Neural cell (in vitro differentiated cells): ENCODE data around the gene ASF1B. TPM values are rescaled to one million over a fixed set of nuclear protein-coding genes. Genes with fewer than 3 reads are reported as not detected.

Experiments
- H2AFZ ChIP-seq: fragments of 200-600, 300-800 bp; sonication (generic), shearing (Covaris generic); 2 replicates; pipeline ENCODE4 v1.6.0; 2014; ENCODE audit warnings: low read depth, mild to moderate bottlenecking, antibody characterized with exemption, low read length, moderate library complexity
- H3F3A ChIP-seq: fragments of 200-600 bp; shearing (Covaris generic); 2 replicates; pipeline ENCODE4 v1.6.1; 2016; ENCODE audit warnings: mild to moderate bottlenecking, moderate library complexity, mixed read lengths, antibody characterized with exemption, low read length; ENCODE audit not compliant: insufficient read depth, poor library complexity, severe bottlenecking
- H3K27ac ChIP-seq: fragments of 200-600, 300-800 bp; sonication (generic), shearing (Covaris generic); 2 replicates; pipeline ENCODE4 v1.5.1; 2014; ENCODE audit warnings: mild to moderate bottlenecking, low read length, moderate library complexity
- H3K27me3 ChIP-seq: fragments of 300-800, 200-600 bp; sonication (generic), shearing (Covaris generic); 2 replicates; pipeline ENCODE4 v1.6.0; 2014; ENCODE audit warnings: mild to moderate bottlenecking, low read depth, low read length, moderate library complexity; ENCODE audit not compliant: insufficient read depth
- H3K36me3 ChIP-seq: fragments of 300-800, 200-600 bp; sonication (generic), shearing (Covaris generic); 2 replicates; pipeline ENCODE4 v1.5.1; 2014; ENCODE audit warnings: mild to moderate bottlenecking, antibody characterized with exemption, low read length, moderate library complexity; ENCODE audit not compliant: insufficient read depth
- H3K4me2 ChIP-seq: fragments of 300-800, 200-600 bp; sonication (generic), shearing (Covaris generic); 2 replicates; pipeline ENCODE4 v1.6.0; 2014; ENCODE audit warnings: mild to moderate bottlenecking, low read length
- H3K4me3 ChIP-seq: fragments of 300-800, 200-600 bp; sonication (generic), shearing (Covaris generic); 2 replicates; pipeline ENCODE4 v1.5.1; 2014; ENCODE audit warnings: mild to moderate bottlenecking, low read length, moderate library complexity
- H3K79me2 ChIP-seq: fragments of 200-600 bp; shearing (Covaris generic); replicated peaks from 2 replicates; pipeline ENCODE4 v1.6.0; 2014; ENCODE audit warnings: mild to moderate bottlenecking, low read length, moderate library complexity; ENCODE audit not compliant: insufficient read depth
- H3K9ac ChIP-seq: fragments of 300-800, 200-600 bp; sonication (generic), shearing (Covaris generic); 2 replicates; pipeline ENCODE4 v1.6.1; 2016; ENCODE audit warnings: mild to moderate bottlenecking, low read length, mixed read lengths
- H3K9me2 ChIP-seq: fragments of 200-600 bp; shearing (Covaris generic); 2 replicates; pipeline ENCODE4 v1.6.1; 2016; ENCODE audit warnings: mild to moderate bottlenecking, low read length, mixed read lengths; ENCODE audit not compliant: insufficient read depth
- H3K9me3 ChIP-seq: fragments of 200-600, 300-800 bp; sonication (generic), shearing (Covaris generic); 2 replicates; pipeline ENCODE4 v1.6.1; 2016; ENCODE audit warnings: mild to moderate bottlenecking, mixed run types, low read length, moderate library complexity, mixed read lengths
- H4K20me1 ChIP-seq: fragments of 200-600 bp; shearing (Covaris generic); 2 replicates; pipeline ENCODE4 v1.6.1; 2016; ENCODE audit warnings: mild to moderate bottlenecking, mixed run types; ENCODE audit not compliant: insufficient read depth
- EP300 ChIP-seq: fragments of 450-650 bp; conservative IDR thresholded peaks from 2 replicates; pipeline ENCODE4 v1.6.1; 2014; ENCODE audit warnings: antibody characterized with exemption, mild to moderate bottlenecking, moderate library complexity; ENCODE audit not compliant: poor library complexity, severe bottlenecking
- EZH2 ChIP-seq: fragments of 200-600, 300-800 bp; shearing (Covaris generic), sonication (generic); IDR thresholded peaks from 2 replicates; pipeline ENCODE4 v1.6.1; 2014; ENCODE audit warnings: antibody characterized with exemption, low read length, borderline replicate concordance, mild to moderate bottlenecking; ENCODE audit not compliant: insufficient read depth, poor library complexity, severe bottlenecking
- MXI1 ChIP-seq: fragments of 450-650 bp; conservative IDR thresholded peaks from 2 replicates; pipeline ENCODE4 v1.6.1; 2014; ENCODE audit warnings: antibody characterized with exemption, mild to moderate bottlenecking; ENCODE audit not compliant: poor library complexity, severe bottlenecking
- POLR2AphosphoS5 ChIP-seq: IDR thresholded peaks from 2 replicates; pipeline ENCODE4 v1.6.1; 2012
- RAD21 ChIP-seq: fragments of 450-650 bp; conservative IDR thresholded peaks from 2 replicates; pipeline ENCODE4 v1.6.1; 2014; ENCODE audit warnings: antibody characterized with exemption, mild to moderate bottlenecking, moderate library complexity
- SMC3 ChIP-seq: fragments of 450-650 bp; conservative IDR thresholded peaks from 2 replicates; pipeline ENCODE4 v1.6.1; 2014; ENCODE audit warnings: antibody characterized with exemption, mild to moderate bottlenecking, moderate library complexity; ENCODE audit not compliant: poor library complexity
- TAF1 ChIP-seq: IDR thresholded peaks from 2 replicates; pipeline ENCODE4 v1.6.1; 2012; ENCODE audit warnings: low read depth
- polyA plus RNA-seq: library from polyadenylated mRNA; depleted of rRNA; stranded (reverse); fragments of >200 nt; gene quantifications from 2 replicates; pipeline ENCODE4 v1.2.3, GENCODE V29; 2014
- TF ChIP-seq, protein P1 (sequence below): fragments of 450-650 bp; IDR thresholded peaks from 2 replicates; pipeline ENCODE4 v1.5.1; 2014; ENCODE audit warnings: antibody characterized with exemption, mild to moderate bottlenecking, moderate library complexity; ENCODE audit not compliant: poor library complexity, severe bottlenecking
- TF ChIP-seq, protein P2 (sequence below): IDR thresholded peaks from 2 replicates; pipeline ENCODE4 v1.6.1; 2012; ENCODE audit warnings: borderline replicate concordance

The ASF1B gene
- polyA plus RNA-seq, 1 donor from 2014 or later, result 0.32 TPM

DNA sequence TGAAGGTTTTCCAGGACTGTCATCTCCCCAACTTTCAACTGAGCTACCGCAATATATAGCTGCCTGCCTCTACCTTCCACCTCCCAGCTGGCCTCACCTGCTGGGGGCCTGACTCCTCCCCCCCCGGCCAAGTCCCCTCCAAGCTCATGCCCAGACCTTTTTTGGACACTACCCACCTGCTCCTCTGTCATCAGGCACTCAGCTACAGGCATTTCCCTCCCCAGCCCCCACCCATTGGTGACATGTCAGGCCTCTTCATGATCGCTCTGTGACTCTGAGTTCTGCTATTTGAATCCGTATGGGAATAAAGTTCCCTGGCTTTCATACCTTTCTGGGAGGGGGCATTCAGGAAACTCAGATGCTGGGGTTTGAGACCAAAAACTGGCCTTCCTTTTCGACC is 20.6 kb downstream of the ASF1B start:
- Histone ChIP-seq H3K4me3 (peak overlapping the region; percentile 81), H3K9me3 (no peaks in the 10 kb centered on the region), H3K36me3 (no peaks in the 10 kb centered on the region), H3F3A (no peaks in the 10 kb centered on the region), H2AFZ (no peak overlapping the region), H3K9ac (no peak overlapping the region), H3K27ac (no peak overlapping the region), H4K20me1 (no peaks in the 10 kb centered on the region), H3K4me2 (peak overlapping the region; percentile 91), H3K27me3 (no peaks in the 10 kb centered on the region), H3K79me2 (peaks cover 29% of the 10 kb centered on the region), H3K9me2 (no peaks in the 10 kb centered on the region)
- TF ChIP-seq TAF1 (no peak), EP300 (no peak), POLR2AphosphoS5 (no peak), MXI1 (no peak), SMC3 (no peak), EZH2 (no peak), RAD21 (no peak)
- TF ChIP-seq, protein P1, sequence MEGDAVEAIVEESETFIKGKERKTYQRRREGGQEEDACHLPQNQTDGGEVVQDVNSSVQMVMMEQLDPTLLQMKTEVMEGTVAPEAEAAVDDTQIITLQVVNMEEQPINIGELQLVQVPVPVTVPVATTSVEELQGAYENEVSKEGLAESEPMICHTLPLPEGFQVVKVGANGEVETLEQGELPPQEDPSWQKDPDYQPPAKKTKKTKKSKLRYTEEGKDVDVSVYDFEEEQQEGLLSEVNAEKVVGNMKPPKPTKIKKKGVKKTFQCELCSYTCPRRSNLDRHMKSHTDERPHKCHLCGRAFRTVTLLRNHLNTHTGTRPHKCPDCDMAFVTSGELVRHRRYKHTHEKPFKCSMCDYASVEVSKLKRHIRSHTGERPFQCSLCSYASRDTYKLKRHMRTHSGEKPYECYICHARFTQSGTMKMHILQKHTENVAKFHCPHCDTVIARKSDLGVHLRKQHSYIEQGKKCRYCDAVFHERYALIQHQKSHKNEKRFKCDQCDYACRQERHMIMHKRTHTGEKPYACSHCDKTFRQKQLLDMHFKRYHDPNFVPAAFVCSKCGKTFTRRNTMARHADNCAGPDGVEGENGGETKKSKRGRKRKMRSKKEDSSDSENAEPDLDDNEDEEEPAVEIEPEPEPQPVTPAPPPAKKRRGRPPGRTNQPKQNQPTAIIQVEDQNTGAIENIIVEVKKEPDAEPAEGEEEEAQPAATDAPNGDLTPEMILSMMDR, result no peak
- TF ChIP-seq, protein P2, sequence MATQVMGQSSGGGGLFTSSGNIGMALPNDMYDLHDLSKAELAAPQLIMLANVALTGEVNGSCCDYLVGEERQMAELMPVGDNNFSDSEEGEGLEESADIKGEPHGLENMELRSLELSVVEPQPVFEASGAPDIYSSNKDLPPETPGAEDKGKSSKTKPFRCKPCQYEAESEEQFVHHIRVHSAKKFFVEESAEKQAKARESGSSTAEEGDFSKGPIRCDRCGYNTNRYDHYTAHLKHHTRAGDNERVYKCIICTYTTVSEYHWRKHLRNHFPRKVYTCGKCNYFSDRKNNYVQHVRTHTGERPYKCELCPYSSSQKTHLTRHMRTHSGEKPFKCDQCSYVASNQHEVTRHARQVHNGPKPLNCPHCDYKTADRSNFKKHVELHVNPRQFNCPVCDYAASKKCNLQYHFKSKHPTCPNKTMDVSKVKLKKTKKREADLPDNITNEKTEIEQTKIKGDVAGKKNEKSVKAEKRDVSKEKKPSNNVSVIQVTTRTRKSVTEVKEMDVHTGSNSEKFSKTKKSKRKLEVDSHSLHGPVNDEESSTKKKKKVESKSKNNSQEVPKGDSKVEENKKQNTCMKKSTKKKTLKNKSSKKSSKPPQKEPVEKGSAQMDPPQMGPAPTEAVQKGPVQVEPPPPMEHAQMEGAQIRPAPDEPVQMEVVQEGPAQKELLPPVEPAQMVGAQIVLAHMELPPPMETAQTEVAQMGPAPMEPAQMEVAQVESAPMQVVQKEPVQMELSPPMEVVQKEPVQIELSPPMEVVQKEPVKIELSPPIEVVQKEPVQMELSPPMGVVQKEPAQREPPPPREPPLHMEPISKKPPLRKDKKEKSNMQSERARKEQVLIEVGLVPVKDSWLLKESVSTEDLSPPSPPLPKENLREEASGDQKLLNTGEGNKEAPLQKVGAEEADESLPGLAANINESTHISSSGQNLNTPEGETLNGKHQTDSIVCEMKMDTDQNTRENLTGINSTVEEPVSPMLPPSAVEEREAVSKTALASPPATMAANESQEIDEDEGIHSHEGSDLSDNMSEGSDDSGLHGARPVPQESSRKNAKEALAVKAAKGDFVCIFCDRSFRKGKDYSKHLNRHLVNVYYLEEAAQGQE, result no peak

DNA sequence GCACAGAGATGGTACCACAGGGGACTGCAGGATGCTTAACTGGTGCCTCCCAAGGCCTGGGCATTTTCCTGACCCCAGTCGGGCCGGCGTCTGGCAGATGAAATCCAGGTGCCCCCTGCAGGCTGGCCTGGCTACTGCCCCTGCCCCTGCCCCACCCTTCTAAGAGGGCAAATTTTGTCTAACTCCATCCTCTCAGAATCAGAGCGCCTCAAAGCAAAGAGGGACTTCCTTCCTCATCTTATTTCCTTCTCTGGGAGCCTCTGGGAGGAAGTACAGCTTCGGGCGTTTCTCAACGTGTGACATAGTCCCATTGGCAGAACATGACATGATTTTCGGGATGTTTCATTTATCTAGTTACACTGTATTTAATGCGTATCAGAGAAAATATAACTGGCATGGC is 21.5 kb downstream of the ASF1B start:
- H3K4me2 ChIP-seq, result no peak overlapping the region
- no peak overlapping the region for H2AFZ ChIP-seq
- no peak overlapping the region for H3K9ac ChIP-seq
- H3K4me3 ChIP-seq, result no peak overlapping the region
- H3K79me2 ChIP-seq, result peaks cover 29% of the 10 kb centered on the region
- no peaks in the 10 kb centered on the region for H3K9me3 ChIP-seq
- H3K36me3 ChIP-seq, result no peaks in the 10 kb centered on the region
- no peak for TF ChIP-seq SMC3
- no peak for TF ChIP-seq MXI1
- no peak for TF ChIP-seq POLR2AphosphoS5
- no peak for TF ChIP-seq EP300
- TF ChIP-seq, protein P2, result no peak
- no peak for TF ChIP-seq RAD21
- no peak for TF ChIP-seq EZH2
- TF ChIP-seq TAF1, result no peak
- TF ChIP-seq, protein P1, result no peak
- H3K27ac ChIP-seq, result no peak overlapping the region
- no peaks in the 10 kb centered on the region for H3F3A ChIP-seq
- H3K9me2 ChIP-seq, result no peaks in the 10 kb centered on the region
- no peaks in the 10 kb centered on the region for H3K27me3 ChIP-seq
- H4K20me1 ChIP-seq, result no peaks in the 10 kb centered on the region
